HepG2 (cell line): Measurements from ENCODE around the gene VRK3. TPM values are rescaled to one million over a fixed set of nuclear protein-coding genes. Genes with fewer than 3 reads are reported as not detected.

ENCODE experiments used
- ATAC-seq: fragments of 200-7000 bp; cut with Tn5 transposase; 3 replicates; pipeline ENCODE4 v1.9.1; 2020; ENCODE audit warnings: mild to moderate bottlenecking, moderate library complexity
- BruUV-seq: library from RNA; stranded (reverse); fragments of 400-500 nt; replicated peaks from 2 replicates; lab custom pipeline; 2021; lab: Mats Ljungman, UMichigan
- CTCF ChIA-PET: fragments of 300-600 bp; formaldehyde crosslinking; extraction: SDS; loops from one replicate; lab custom pipeline; 2021; ENCODE audit warnings: low total read pairs, inconsistent platforms, low intra/inter-chr PET ratio; lab: Yijun Ruan, JAX
- POLR2A ChIA-PET: fragments of 350-600 bp; sonication (Branson Sonifier 250); formaldehyde crosslinking; loops from one replicate; lab custom pipeline; 2020; ENCODE audit warnings: antibody characterized with exemption, inconsistent platforms; lab: Yijun Ruan, JAX
- DNase-seq: peaks from one replicate; pipeline ENCODE4 v3.0.0-alpha.2; 2015; ENCODE audit warnings: low spot score
- FAIRE-seq: peaks from 3 replicates; lab custom pipeline; 2011; peaks lifted over from hg19 to GRCh38; lab: Jason Lieb, UNC
- H2AFZ ChIP-seq: one replicate; pipeline ENCODE4 v1.6.1; 2011; ENCODE audit warnings: low read length, inconsistent platforms
- H3K27ac ChIP-seq: fragments of 300-600 bp; 3 replicates; pipeline ENCODE4 v1.8.0; 2011; ENCODE audit warnings: mixed run types, mild to moderate bottlenecking, mixed read lengths, low read length, inconsistent platforms; ENCODE audit not compliant: insufficient read depth; ENCODE audit errors: extremely low read length
- H3K27me3 ChIP-seq, 2 experiments: fragments of 200-600 bp in 1 of 2; 2 replicates in 1 of 2; 3 replicates in 1 of 2; pipeline versions ENCODE4 v1.6.0 to v1.8.0; 2011; ENCODE audit warnings: low read length in 2 of 2, mild to moderate bottlenecking in 2 of 2, moderate library complexity in 2 of 2, inconsistent platforms in 1 of 2; ENCODE audit not compliant: insufficient read depth in 2 of 2, control insufficient read depth in 1 of 2
- H3K36me3 ChIP-seq, 2 experiments: fragments of 200-600 bp in 1 of 2; replicated peaks in 1 of 2; 2 replicates in 1 of 2; 3 replicates in 1 of 2; pipeline versions ENCODE4 v1.5.1 to v1.8.0; 2011; ENCODE audit warnings: low read length in 2 of 2, inconsistent platforms in 1 of 2; ENCODE audit not compliant: insufficient read depth in 2 of 2, control insufficient read depth in 1 of 2
- H3K4me1 ChIP-seq: 2 replicates; pipeline ENCODE4 v1.5.1; 2012; ENCODE audit warnings: low read length, inconsistent platforms; ENCODE audit not compliant: insufficient read depth
- H3K4me2 ChIP-seq: 2 replicates; pipeline ENCODE4 v1.6.0; 2011; ENCODE audit warnings: low read depth, low read length, inconsistent platforms
- H3K4me3 ChIP-seq, 3 experiments: fragments of 200-600 bp in 1 of 3; sonication (generic), shearing (Covaris generic) in 1 of 3; replicated peaks in 1 of 3; 2 replicates each; pipeline ENCODE4 v1.5.1; 2011 to 2016; ENCODE audit warnings: low read length in 3 of 3, inconsistent platforms in 2 of 3, low read depth in 2 of 3, mild to moderate bottlenecking in 2 of 3, control low read depth in 1 of 3, mixed read lengths in 1 of 3; ENCODE audit not compliant: insufficient read depth in 1 of 3
- H3K79me2 ChIP-seq: one replicate; pipeline ENCODE4 v1.6.1; 2011; ENCODE audit warnings: low read length, inconsistent platforms; ENCODE audit not compliant: insufficient read depth
- H3K9ac ChIP-seq: 2 replicates; pipeline ENCODE4 v1.6.0; 2011; ENCODE audit warnings: mild to moderate bottlenecking, low read depth, low read length, inconsistent platforms; ENCODE audit not compliant: insufficient read depth
- H3K9me3 ChIP-seq: 2 replicates; pipeline ENCODE4 v1.5.1; 2012; ENCODE audit warnings: mild to moderate bottlenecking, low read length
- H4K20me1 ChIP-seq: 2 replicates; pipeline ENCODE4 v1.6.0; 2011; ENCODE audit warnings: inconsistent platforms, mild to moderate bottlenecking, low read length, moderate library complexity; ENCODE audit not compliant: insufficient read depth
- AHR ChIP-seq: IDR thresholded peaks from 2 replicates; pipeline ENCODE4 v1.6.1; 2018; ENCODE audit warnings: missing genetic modification reagents, missing compliant biosample characterization
- CHD4 ChIP-seq: fragments of 200-600 bp; sonication (generic); IDR thresholded peaks from 2 replicates; pipeline ENCODE4 v1.7.0; 2017; ENCODE audit warnings: mild to moderate bottlenecking, low read length, borderline replicate concordance
- ELF1 ChIP-seq: sonication (generic); formaldehyde crosslinking; IDR thresholded peaks from 2 replicates; pipeline ENCODE4 v1.4.0; 2020; ENCODE audit warnings: missing genetic modification reagents
- GTF3A ChIP-seq: sonication (generic); formaldehyde crosslinking; conservative IDR thresholded peaks from 2 replicates; pipeline ENCODE4 v1.4.0; 2020; ENCODE audit warnings: mild to moderate bottlenecking, missing genetic modification reagents
- NFYB ChIP-seq: sonication (generic); formaldehyde crosslinking; IDR thresholded peaks from 2 replicates; pipeline ENCODE4 v1.4.0; 2020; ENCODE audit warnings: missing genetic modification reagents
- SP140L ChIP-seq: sonication (generic); formaldehyde crosslinking; IDR thresholded peaks from 2 replicates; pipeline ENCODE4 v1.4.0; 2020; ENCODE audit warnings: missing genetic modification reagents, borderline replicate concordance
- SRF ChIP-seq: IDR thresholded peaks from 2 replicates; pipeline ENCODE4 v1.6.1; 2011; ENCODE audit warnings: mild to moderate bottlenecking, low read depth, low read length, moderate library complexity
- TBX3 ChIP-seq: fragments of 450-650 bp; IDR thresholded peaks from 2 replicates; pipeline ENCODE4 v1.6.1; 2017; ENCODE audit warnings: antibody characterized with exemption, mild to moderate bottlenecking, inconsistent platforms, borderline replicate concordance
- YY1 ChIP-seq: IDR thresholded peaks from 2 replicates; pipeline ENCODE4 v1.6.1; 2011; ENCODE audit warnings: low read length, low read depth, moderate library complexity, mild to moderate bottlenecking; ENCODE audit not compliant: insufficient read depth, insufficient replicate concordance
- ZBTB1 ChIP-seq: sonication (generic); formaldehyde crosslinking; IDR thresholded peaks from 2 replicates; pipeline ENCODE4 v1.4.0; 2020; ENCODE audit warnings: missing genetic modification reagents, borderline replicate concordance
- ZNF605 ChIP-seq: sonication (generic); formaldehyde crosslinking; IDR thresholded peaks from 2 replicates; pipeline ENCODE4 v1.8.0; 2022; ENCODE audit warnings: mild to moderate bottlenecking, missing genetic modification reagents
- ZNF607 ChIP-seq: sonication (generic); formaldehyde crosslinking; IDR thresholded peaks from 2 replicates; pipeline ENCODE4 v1.5.1; 2020; ENCODE audit warnings: missing genetic modification reagents, mild to moderate bottlenecking, borderline replicate concordance
- ZNF652 ChIP-seq: IDR thresholded peaks from 2 replicates; pipeline ENCODE4 v1.6.1; 2016; ENCODE audit warnings: low read depth, borderline replicate concordance
- WGBS: methylation state at CpG from one replicate; pipeline ENCODE4 v1.1.6; 2017; ENCODE audit warnings: low lambda C conversion rate; 5-methylcytosine and 5-hydroxymethylcytosine counted together
- in situ Hi-C: cut with HindIII; loops from 2 replicates; pipeline ENCODE4 v1.10.0; 2017; ENCODE audit warnings: low pct_unique_long_range_greater_than_20kb; ENCODE audit not compliant: extremely low pct_ligation_motif_present
- intact Hi-C: fragments of 100-400 bp; cut with micrococcal nuclease; formaldehyde crosslinking; loops from one replicate; pipeline ENCODE4 v1.10.0; 2022; ENCODE audit not compliant: unreplicated experiment
- polyA plus RNA-seq, 8 experiments: library from polyadenylated mRNA; depleted of rRNA in 3 of 8; stranded (reverse) in 7 of 8; unstranded in 1 of 8; fragments of >200 nt; fragmentation: Illumina TruSeq in 4 of 8; extraction: Trizol in 4 of 8; gene quantifications; 2 replicates each; pipeline versions ENCODE4 v1.2.1 to v1.2.3, GENCODE V29; 2011 to 2016; ENCODE audit warnings: low read depth in 4 of 8, missing spikeins in 1 of 8, mixed read lengths in 1 of 8; ENCODE audit not compliant: insufficient read depth in 1 of 8
- total RNA-seq, 5 experiments: library from RNA; depleted of rRNA; stranded (reverse); fragments of >200 nt; fragmentation: Illumina TruSeq; extraction: Trizol; gene quantifications; 2 replicates each; pipeline ENCODE4 v1.2.3, GENCODE V29; 2016; ENCODE audit warnings: low read depth in 1 of 5
- TF ChIP-seq, protein P1 (sequence below): fragments of 450-650 bp; IDR thresholded peaks from 2 replicates; pipeline ENCODE4 v1.6.1; 2017
- TF ChIP-seq, protein P2 (sequence below): sonication (generic); formaldehyde crosslinking; IDR thresholded peaks from 2 replicates; pipeline ENCODE4 v1.8.0; 2023; ENCODE audit warnings: mild to moderate bottlenecking, missing genetic modification reagents
- TF ChIP-seq, protein P3 (sequence below): sonication (generic); formaldehyde crosslinking; IDR thresholded peaks from 2 replicates; pipeline ENCODE4 v1.4.0; 2020; ENCODE audit warnings: mild to moderate bottlenecking, missing genetic modification reagents
- TF ChIP-seq, protein P4 (sequence below): sonication (generic); formaldehyde crosslinking; IDR thresholded peaks from 2 replicates; pipeline ENCODE4 v1.8.1; 2023; ENCODE audit warnings: mild to moderate bottlenecking, moderate library complexity, missing genetic modification reagents

The VRK3 gene
- total and polyA plus RNA-seq, 2 of the 13 experiments (the other 11 are each of a cell fraction or from before 2014, with no cell fraction given), result 23.8 to 28.3 TPM

DNA sequence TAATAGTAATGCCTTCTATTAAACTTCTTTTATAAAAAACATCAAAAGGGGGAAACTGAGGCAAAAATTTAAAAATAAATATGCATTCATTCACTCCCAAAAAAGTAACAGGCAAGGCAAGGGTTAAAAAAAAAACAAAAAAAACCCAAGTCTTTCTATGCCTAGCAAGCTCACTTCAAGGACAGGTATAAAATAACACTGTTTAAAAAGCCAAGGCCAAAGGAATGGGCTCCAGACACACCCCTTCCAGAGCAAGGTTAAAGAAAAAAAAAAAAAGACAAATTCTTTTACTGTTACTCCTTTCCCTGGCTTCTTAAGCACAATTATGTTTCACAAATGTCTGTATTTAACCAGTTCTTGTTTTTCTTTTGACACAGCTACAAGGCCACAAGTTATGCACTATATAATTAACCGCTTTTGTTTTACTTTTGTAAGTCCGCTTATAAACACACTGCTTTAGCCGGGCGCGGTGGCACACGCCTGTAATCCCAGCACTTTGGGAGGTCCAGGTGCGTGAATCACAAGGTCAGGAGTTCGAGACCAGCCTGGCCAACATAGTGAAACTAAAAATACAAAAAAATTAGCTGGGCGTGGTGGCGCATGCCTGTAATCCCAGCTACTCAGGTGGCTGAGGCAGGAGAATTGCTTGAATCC lies 67.8 kb downstream of the VRK3 start:
- Histone ChIP-seq H3K36me3 (no peaks in the 10 kb centered on the region), H2AFZ (no peak overlapping the region), H3K9ac (no peak overlapping the region), H3K27me3 (peaks cover 0 to 26% of the 10 kb centered on the region in 2 experiments; a peak in 3 of 5 replicates), H3K9me3 (no peaks in the 10 kb centered on the region), H3K4me2 (no peak overlapping the region), H3K27ac (no peak overlapping the region), H3K4me1 (peaks cover 58% of the 10 kb centered on the region), H4K20me1 (no peaks in the 10 kb centered on the region), H3K4me3 (no peak overlapping the region), H3K79me2 (no peaks in the 10 kb centered on the region)
- BruUV-seq, result no TSS peak
- ChIA-PET POLR2A (no interaction called here), CTCF (no interaction called here)
- 38% methylated on average over 10 of the region's 10 CpGs for WGBS
- ATAC-seq (no peak), DNase-seq (no peak), FAIRE-seq (no peak)
- intact Hi-C loops, result no loop called here
- in situ Hi-C loops, result no loop called here
- TF ChIP-seq ELF1 (CRISPR knock-in tag) (no peak), AHR (CRISPR knock-in tag) (no peak), ZNF652 (peak; percentile 78), SRF (no peak), ZNF607 (CRISPR knock-in tag) (no peak), ZBTB1 (CRISPR knock-in tag) (peak; percentile 41; the same call in 1 of the 2 replicates), GTF3A (CRISPR knock-in tag) (no peak), YY1 (no peak), ZNF605 (CRISPR knock-in tag) (no peak), TBX3 (no peak), SP140L (CRISPR knock-in tag) (no peak), NFYB (CRISPR knock-in tag) (no peak), CHD4 (no peak)
- TF ChIP-seq, protein P1, sequence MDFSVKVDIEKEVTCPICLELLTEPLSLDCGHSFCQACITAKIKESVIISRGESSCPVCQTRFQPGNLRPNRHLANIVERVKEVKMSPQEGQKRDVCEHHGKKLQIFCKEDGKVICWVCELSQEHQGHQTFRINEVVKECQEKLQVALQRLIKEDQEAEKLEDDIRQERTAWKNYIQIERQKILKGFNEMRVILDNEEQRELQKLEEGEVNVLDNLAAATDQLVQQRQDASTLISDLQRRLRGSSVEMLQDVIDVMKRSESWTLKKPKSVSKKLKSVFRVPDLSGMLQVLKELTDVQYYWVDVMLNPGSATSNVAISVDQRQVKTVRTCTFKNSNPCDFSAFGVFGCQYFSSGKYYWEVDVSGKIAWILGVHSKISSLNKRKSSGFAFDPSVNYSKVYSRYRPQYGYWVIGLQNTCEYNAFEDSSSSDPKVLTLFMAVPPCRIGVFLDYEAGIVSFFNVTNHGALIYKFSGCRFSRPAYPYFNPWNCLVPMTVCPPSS, result no peak
- TF ChIP-seq, protein P2, sequence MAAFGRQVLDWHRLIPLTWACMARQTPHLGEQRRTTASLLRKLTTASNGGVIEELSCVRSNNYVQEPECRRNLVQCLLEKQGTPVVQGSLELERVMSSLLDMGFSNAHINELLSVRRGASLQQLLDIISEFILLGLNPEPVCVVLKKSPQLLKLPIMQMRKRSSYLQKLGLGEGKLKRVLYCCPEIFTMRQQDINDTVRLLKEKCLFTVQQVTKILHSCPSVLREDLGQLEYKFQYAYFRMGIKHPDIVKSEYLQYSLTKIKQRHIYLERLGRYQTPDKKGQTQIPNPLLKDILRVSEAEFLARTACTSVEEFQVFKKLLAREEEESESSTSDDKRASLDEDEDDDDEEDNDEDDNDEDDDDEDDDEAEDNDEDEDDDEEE (CRISPR knock-in tag), result no peak
- TF ChIP-seq, protein P3, sequence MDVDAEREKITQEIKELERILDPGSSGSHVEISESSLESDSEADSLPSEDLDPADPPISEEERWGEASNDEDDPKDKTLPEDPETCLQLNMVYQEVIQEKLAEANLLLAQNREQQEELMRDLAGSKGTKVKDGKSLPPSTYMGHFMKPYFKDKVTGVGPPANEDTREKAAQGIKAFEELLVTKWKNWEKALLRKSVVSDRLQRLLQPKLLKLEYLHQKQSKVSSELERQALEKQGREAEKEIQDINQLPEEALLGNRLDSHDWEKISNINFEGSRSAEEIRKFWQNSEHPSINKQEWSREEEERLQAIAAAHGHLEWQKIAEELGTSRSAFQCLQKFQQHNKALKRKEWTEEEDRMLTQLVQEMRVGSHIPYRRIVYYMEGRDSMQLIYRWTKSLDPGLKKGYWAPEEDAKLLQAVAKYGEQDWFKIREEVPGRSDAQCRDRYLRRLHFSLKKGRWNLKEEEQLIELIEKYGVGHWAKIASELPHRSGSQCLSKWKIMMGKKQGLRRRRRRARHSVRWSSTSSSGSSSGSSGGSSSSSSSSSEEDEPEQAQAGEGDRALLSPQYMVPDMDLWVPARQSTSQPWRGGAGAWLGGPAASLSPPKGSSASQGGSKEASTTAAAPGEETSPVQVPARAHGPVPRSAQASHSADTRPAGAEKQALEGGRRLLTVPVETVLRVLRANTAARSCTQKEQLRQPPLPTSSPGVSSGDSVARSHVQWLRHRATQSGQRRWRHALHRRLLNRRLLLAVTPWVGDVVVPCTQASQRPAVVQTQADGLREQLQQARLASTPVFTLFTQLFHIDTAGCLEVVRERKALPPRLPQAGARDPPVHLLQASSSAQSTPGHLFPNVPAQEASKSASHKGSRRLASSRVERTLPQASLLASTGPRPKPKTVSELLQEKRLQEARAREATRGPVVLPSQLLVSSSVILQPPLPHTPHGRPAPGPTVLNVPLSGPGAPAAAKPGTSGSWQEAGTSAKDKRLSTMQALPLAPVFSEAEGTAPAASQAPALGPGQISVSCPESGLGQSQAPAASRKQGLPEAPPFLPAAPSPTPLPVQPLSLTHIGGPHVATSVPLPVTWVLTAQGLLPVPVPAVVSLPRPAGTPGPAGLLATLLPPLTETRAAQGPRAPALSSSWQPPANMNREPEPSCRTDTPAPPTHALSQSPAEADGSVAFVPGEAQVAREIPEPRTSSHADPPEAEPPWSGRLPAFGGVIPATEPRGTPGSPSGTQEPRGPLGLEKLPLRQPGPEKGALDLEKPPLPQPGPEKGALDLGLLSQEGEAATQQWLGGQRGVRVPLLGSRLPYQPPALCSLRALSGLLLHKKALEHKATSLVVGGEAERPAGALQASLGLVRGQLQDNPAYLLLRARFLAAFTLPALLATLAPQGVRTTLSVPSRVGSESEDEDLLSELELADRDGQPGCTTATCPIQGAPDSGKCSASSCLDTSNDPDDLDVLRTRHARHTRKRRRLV (CRISPR knock-in tag), result no peak
- TF ChIP-seq, protein P4, sequence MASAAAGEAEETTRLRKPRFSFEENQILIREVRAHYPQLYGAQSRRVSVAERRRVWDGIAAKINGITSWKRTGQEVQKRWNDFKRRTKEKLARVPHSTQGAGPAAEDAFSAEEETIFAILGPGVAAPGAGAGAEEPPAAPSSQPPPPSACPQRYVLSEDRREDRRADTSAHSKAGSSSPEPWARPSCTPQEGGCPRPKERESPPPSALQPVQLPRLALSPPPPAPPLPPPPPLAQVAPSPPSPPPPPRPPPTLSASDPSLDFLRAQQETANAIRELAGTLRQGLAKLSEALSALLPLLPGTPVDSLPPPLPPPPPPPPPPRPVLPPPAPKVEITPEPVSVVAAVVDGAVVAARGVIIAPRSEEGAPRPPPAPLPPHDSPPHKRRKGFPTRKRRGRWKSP (CRISPR knock-in tag), result no peak
